SK-N-SH (cell line): ENCODE data around the gene GPATCH1. TPM values are rescaled to one million over a fixed set of nuclear protein-coding genes. Genes with fewer than 3 reads are reported as not detected.

ENCODE experiments used
- CTCF ChIA-PET: fragments of 300-600, 350-600 bp; formaldehyde crosslinking; extraction: SDS; loops from one replicate; lab custom pipeline; 2021; lab: Yijun Ruan, JAX
- POLR2A ChIA-PET: fragments of 350-600 bp; sonication (Branson Sonifier 250); formaldehyde crosslinking; extraction: SDS; loops from one replicate; lab custom pipeline; 2020; ENCODE audit warnings: antibody characterized with exemption, inconsistent platforms; lab: Yijun Ruan, JAX
- DNase-seq: peaks from one replicate; pipeline ENCODE4 v3.0.0; 2012
- H2AFZ ChIP-seq: fragments of 200-600 bp; sonication (generic); 2 replicates; pipeline ENCODE4 v1.8.1; 2016; ENCODE audit warnings: antibody characterized with exemption, mild to moderate bottlenecking, low read depth
- H3F3A ChIP-seq: fragments of 200-600 bp; sonication (generic); replicated peaks from 2 replicates; pipeline ENCODE3; 2016; ENCODE audit warnings: antibody characterized with exemption, mild to moderate bottlenecking; ENCODE audit not compliant: insufficient read depth
- H3K27ac ChIP-seq, 2 experiments: fragments of 200-500 bp in 1 of 2; fragments of 200-600 bp in 1 of 2; sonication (Bioruptor generic) in 1 of 2; sonication (generic), shearing (Covaris generic) in 1 of 2; 2 replicates each; pipeline versions ENCODE4 v1.5.1 to v1.6.1; 2014 to 2016; ENCODE audit warnings: low read depth in 2 of 2, inconsistent platforms in 1 of 2, low read length in 1 of 2, mild to moderate bottlenecking in 1 of 2, mixed read lengths in 1 of 2
- H3K27me3 ChIP-seq: fragments of 200-600 bp; sonication (generic), shearing (Covaris generic); 2 replicates; pipeline ENCODE4 v1.6.1; 2016; ENCODE audit warnings: mixed run types; ENCODE audit not compliant: insufficient read depth
- H3K36me3 ChIP-seq, 2 experiments: fragments of 200-500 bp in 1 of 2; fragments of 200-600 bp in 1 of 2; sonication (Bioruptor generic) in 1 of 2; sonication (generic) in 1 of 2; replicated peaks in 1 of 2; 2 replicates each; pipeline versions ENCODE3 to v1.5.1; 2014 to 2016; ENCODE audit warnings: low read length in 1 of 2, mild to moderate bottlenecking in 1 of 2; ENCODE audit not compliant: insufficient read depth in 2 of 2, control insufficient read depth in 1 of 2
- H3K4me1 ChIP-seq, 2 experiments: fragments of 200-500 bp in 1 of 2; fragments of 200-600 bp in 1 of 2; sonication (Bioruptor generic) in 1 of 2; sonication (generic), shearing (Covaris generic) in 1 of 2; 2 replicates each; pipeline versions ENCODE4 v1.5.1 to v1.6.1; 2014 to 2016; ENCODE audit warnings: low read depth in 1 of 2, low read length in 1 of 2, mixed run types in 1 of 2; ENCODE audit not compliant: insufficient read depth in 2 of 2, control insufficient read depth in 1 of 2
- H3K4me2 ChIP-seq: fragments of 200-600 bp; sonication (generic), shearing (Covaris generic); 2 replicates; pipeline ENCODE4 v1.6.1; 2017; ENCODE audit warnings: mixed run types
- H3K4me3 ChIP-seq, 2 experiments: fragments of 200-500 bp in 1 of 2; fragments of 200-600 bp in 1 of 2; sonication (Bioruptor generic) in 1 of 2; sonication (generic), shearing (Covaris generic) in 1 of 2; 2 replicates each; pipeline versions ENCODE4 v1.5.1 to v1.8.1; 2014 to 2016; ENCODE audit warnings: low read depth in 2 of 2, inconsistent platforms in 1 of 2, low read length in 1 of 2, mild to moderate bottlenecking in 1 of 2, mixed read lengths in 1 of 2, moderate library complexity in 1 of 2
- H3K79me2 ChIP-seq: fragments of 200-600 bp; sonication (generic); 2 replicates; pipeline ENCODE4 v1.8.1; 2017; ENCODE audit warnings: mild to moderate bottlenecking; ENCODE audit not compliant: insufficient read depth
- H3K9ac ChIP-seq: fragments of 200-600 bp; sonication (generic); 2 replicates; pipeline ENCODE4 v1.6.1; 2017; ENCODE audit warnings: mixed run types
- H3K9me2 ChIP-seq: fragments of 200-600 bp; sonication (generic); 2 replicates; pipeline ENCODE4 v1.6.1; 2017; ENCODE audit warnings: mixed run types
- H3K9me3 ChIP-seq: fragments of 200-600 bp; sonication (generic); 2 replicates; pipeline ENCODE4 v1.6.1; 2017; ENCODE audit warnings: mixed run types, mild to moderate bottlenecking, moderate library complexity
- H4K20me1 ChIP-seq: fragments of 200-600 bp; sonication (generic); 2 replicates; pipeline ENCODE4 v1.6.1; 2017; ENCODE audit warnings: mild to moderate bottlenecking, mixed run types; ENCODE audit not compliant: insufficient read depth
- CHD2 ChIP-seq: fragments of 150-350 bp; IDR thresholded peaks from 2 replicates; pipeline ENCODE4 v1.6.1; 2018; ENCODE audit warnings: low read length; ENCODE audit not compliant: partially characterized antibody
- EP300 ChIP-seq, 2 experiments: IDR thresholded peaks; 2 replicates each; pipeline versions ENCODE4 v1.4.0 to v1.6.1; 2012; ENCODE audit warnings: borderline replicate concordance in 1 of 2, low read depth in 1 of 2, low read length in 1 of 2
- FOSL2 ChIP-seq: IDR thresholded peaks from 2 replicates; pipeline ENCODE4 v1.4.0; 2012; ENCODE audit warnings: low read depth, mild to moderate bottlenecking, moderate library complexity, borderline replicate concordance
- FOXJ3 ChIP-seq: sonication (generic); formaldehyde crosslinking; IDR thresholded peaks from 2 replicates; pipeline ENCODE4 v1.5.1; 2020; ENCODE audit warnings: mild to moderate bottlenecking, missing genetic modification reagents
- JUND ChIP-seq: IDR thresholded peaks from 2 replicates; pipeline ENCODE4 v1.4.0; 2012
- MEF2A ChIP-seq: IDR thresholded peaks from 2 replicates; pipeline ENCODE4 v1.4.0; 2012; ENCODE audit warnings: low read depth, borderline replicate concordance
- MXI1 ChIP-seq: IDR thresholded peaks from 2 replicates; pipeline ENCODE4 v1.6.1; 2012; ENCODE audit warnings: mild to moderate bottlenecking, low read depth, low read length, improper control_type of control experiment
- POLR2AphosphoS5 ChIP-seq: IDR thresholded peaks from 2 replicates; pipeline ENCODE4 v1.6.1; 2012; ENCODE audit warnings: low read depth, low read length
- SMC3 ChIP-seq: IDR thresholded peaks from 2 replicates; pipeline ENCODE4 v1.6.1; 2012; ENCODE audit warnings: low read depth, low read length, improper control_type of control experiment
- TCF12 ChIP-seq: IDR thresholded peaks from 2 replicates; pipeline ENCODE4 v1.4.0; 2012
- YY1 ChIP-seq: IDR thresholded peaks from 2 replicates; pipeline ENCODE4 v1.4.0; 2012; ENCODE audit warnings: low read depth, mild to moderate bottlenecking
- WGBS: methylation state at CpG from one replicate; pipeline ENCODE4 v1.1.6; 2017; ENCODE audit warnings: low lambda C conversion rate; 5-methylcytosine and 5-hydroxymethylcytosine counted together
- polyA plus RNA-seq, 3 experiments: library from polyadenylated mRNA; depleted of rRNA; stranded (reverse); fragments of >200 nt; gene quantifications; 2 replicates each; pipeline ENCODE4 v1.2.3, GENCODE V29; 2012
- TF ChIP-seq, protein P1 (sequence below): IDR thresholded peaks from 2 replicates; pipeline ENCODE4; 2012
- TF ChIP-seq, protein P2 (sequence below): IDR thresholded peaks from 2 replicates; pipeline ENCODE4 v1.6.1; 2012; ENCODE audit warnings: mild to moderate bottlenecking, low read depth, low read length, moderate library complexity
- TF ChIP-seq, protein P3 (sequence below): fragments of 150-350 bp; IDR thresholded peaks from 2 replicates; pipeline ENCODE4 v1.6.1; 2016; ENCODE audit warnings: mild to moderate bottlenecking, low read depth, low read length
- TF ChIP-seq, protein P4 (sequence below): IDR thresholded peaks from 2 replicates; pipeline ENCODE4 v1.4.0; 2012; ENCODE audit warnings: low read depth, borderline replicate concordance

The GPATCH1 gene
- polyA plus RNA-seq, 1 of the 3 experiments (the other 2 are of a cell fraction): 5.9 TPM

DNA sequence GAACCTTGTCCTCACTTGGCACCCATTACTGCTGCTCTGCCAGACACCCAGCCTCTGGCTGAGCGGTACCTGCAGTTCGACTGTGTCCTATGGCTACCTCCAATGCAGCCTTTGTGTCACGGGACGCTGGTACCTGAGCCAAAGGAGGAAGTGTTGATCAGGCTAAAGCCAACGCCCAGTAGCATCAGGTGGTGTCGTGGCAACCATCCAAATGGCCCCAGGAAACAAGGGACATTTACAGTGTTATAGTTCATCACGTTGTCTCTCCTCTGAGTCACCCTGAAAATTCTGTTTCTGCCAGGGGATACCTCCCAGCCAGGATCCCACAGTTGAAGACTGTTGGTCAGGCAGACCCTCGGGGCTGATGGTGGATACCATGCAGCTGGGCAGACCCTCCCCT lies 26.4 kb upstream of the GPATCH1 start:
- no peak for DNase-seq
- Histone ChIP-seq H3K9me2 (no peaks in the 10 kb centered on the region), H3K4me1 (peaks cover 0 to 4% of the 10 kb centered on the region in 2 experiments; a peak in 1 of 4 replicates), H3K9ac (no peak overlapping the region), H3K4me3 (no peak overlapping the region), H3K27me3 (no peaks in the 10 kb centered on the region), H2AFZ (no peak overlapping the region), H3K9me3 (no peaks in the 10 kb centered on the region), H3K36me3 (no peaks in the 10 kb centered on the region), H3K79me2 (0 out of 2 replicates have a peak, but pooled peaks cover 6% of the 10 kb centered on the region), H3K4me2 (no peak overlapping the region), H4K20me1 (no peaks in the 10 kb centered on the region), H3K27ac (no peak overlapping the region), H3F3A (no peaks in the 10 kb centered on the region)
- TF ChIP-seq FOSL2 (no peak), EP300 (IDR thresholded peaks at IDR 0.05; ENCODE audit: borderline replicate concordance in 1 of 2, low read depth in 1 of 2, low read length in 1 of 2) (no peak), POLR2AphosphoS5 (no peak), MEF2A (no peak), CHD2 (no peak), TCF12 (no peak), JUND (no peak), YY1 (no peak), MXI1 (no peak)
- TF ChIP-seq, protein P1, sequence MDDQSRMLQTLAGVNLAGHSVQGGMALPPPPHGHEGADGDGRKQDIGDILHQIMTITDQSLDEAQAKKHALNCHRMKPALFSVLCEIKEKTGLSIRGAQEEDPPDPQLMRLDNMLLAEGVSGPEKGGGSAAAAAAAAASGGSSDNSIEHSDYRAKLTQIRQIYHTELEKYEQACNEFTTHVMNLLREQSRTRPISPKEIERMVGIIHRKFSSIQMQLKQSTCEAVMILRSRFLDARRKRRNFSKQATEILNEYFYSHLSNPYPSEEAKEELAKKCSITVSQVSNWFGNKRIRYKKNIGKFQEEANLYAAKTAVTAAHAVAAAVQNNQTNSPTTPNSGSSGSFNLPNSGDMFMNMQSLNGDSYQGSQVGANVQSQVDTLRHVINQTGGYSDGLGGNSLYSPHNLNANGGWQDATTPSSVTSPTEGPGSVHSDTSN: no peak
- TF ChIP-seq, protein P2, sequence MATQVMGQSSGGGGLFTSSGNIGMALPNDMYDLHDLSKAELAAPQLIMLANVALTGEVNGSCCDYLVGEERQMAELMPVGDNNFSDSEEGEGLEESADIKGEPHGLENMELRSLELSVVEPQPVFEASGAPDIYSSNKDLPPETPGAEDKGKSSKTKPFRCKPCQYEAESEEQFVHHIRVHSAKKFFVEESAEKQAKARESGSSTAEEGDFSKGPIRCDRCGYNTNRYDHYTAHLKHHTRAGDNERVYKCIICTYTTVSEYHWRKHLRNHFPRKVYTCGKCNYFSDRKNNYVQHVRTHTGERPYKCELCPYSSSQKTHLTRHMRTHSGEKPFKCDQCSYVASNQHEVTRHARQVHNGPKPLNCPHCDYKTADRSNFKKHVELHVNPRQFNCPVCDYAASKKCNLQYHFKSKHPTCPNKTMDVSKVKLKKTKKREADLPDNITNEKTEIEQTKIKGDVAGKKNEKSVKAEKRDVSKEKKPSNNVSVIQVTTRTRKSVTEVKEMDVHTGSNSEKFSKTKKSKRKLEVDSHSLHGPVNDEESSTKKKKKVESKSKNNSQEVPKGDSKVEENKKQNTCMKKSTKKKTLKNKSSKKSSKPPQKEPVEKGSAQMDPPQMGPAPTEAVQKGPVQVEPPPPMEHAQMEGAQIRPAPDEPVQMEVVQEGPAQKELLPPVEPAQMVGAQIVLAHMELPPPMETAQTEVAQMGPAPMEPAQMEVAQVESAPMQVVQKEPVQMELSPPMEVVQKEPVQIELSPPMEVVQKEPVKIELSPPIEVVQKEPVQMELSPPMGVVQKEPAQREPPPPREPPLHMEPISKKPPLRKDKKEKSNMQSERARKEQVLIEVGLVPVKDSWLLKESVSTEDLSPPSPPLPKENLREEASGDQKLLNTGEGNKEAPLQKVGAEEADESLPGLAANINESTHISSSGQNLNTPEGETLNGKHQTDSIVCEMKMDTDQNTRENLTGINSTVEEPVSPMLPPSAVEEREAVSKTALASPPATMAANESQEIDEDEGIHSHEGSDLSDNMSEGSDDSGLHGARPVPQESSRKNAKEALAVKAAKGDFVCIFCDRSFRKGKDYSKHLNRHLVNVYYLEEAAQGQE: no peak
- ChIA-PET POLR2A (no interaction called here), CTCF (no interaction called here)
- WGBS: 68% methylated on average over 7 of the region's 8 CpGs

DNA sequence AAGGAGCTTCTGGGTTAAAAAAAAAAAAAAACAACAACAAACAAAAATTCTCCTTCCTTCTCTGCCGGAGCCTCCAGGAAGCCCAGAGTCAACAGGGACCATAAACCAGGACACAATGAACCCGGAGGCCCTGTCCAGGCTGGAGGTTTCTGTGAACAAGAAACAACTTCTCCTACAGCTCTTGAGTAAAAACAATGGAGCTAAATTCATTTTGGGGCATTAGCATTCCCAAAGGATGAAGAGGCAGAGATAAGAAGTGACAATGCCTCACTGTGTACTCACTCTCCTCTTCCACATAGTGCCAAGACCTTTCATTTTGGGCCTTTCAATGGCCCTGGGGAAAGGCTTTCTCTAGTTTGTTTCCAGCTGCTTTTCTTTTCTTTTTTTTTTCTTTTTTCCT lies 25.3 kb upstream of the GPATCH1 start:
- no peaks in the 10 kb centered on the region for H3K36me3 ChIP-seq
- H3K9me2 ChIP-seq: no peaks in the 10 kb centered on the region
- no peak for DNase-seq
- peaks cover 0 to 4% of the 10 kb centered on the region in 2 experiments; a peak in 1 of 4 replicates for H3K4me1 ChIP-seq
- no peaks in the 10 kb centered on the region for H3K27me3 ChIP-seq
- H4K20me1 ChIP-seq: no peaks in the 10 kb centered on the region
- H3K4me3 ChIP-seq: no peak overlapping the region
- H2AFZ ChIP-seq: no peak overlapping the region
- POLR2A ChIA-PET: no interaction called here
- H3K4me2 ChIP-seq: no peak overlapping the region; the same call in 1 of the 2 replicates
- H3K9ac ChIP-seq: no peak overlapping the region
- CTCF ChIA-PET: interaction anchor here (1.8 kb wide), 1 partner anchor 79 kb away, joined by 3 read pairs; no protein-coding TSS in a partner anchor
- H3K27ac ChIP-seq: no peak overlapping the region
- no peaks in the 10 kb centered on the region for H3K9me3 ChIP-seq
- 0 out of 2 replicates have a peak, but pooled peaks cover 6% of the 10 kb centered on the region for H3K79me2 ChIP-seq
- WGBS: 83% methylated on average over 2 of the region's 2 CpGs
- TF ChIP-seq, protein P3, sequence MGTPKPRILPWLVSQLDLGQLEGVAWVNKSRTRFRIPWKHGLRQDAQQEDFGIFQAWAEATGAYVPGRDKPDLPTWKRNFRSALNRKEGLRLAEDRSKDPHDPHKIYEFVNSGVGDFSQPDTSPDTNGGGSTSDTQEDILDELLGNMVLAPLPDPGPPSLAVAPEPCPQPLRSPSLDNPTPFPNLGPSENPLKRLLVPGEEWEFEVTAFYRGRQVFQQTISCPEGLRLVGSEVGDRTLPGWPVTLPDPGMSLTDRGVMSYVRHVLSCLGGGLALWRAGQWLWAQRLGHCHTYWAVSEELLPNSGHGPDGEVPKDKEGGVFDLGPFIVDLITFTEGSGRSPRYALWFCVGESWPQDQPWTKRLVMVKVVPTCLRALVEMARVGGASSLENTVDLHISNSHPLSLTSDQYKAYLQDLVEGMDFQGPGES: no peak
- no peak for TF ChIP-seq FOXJ3 (CRISPR knock-in tag)
- TF ChIP-seq FOSL2: no peak
- TF ChIP-seq SMC3: no peak
- TF ChIP-seq, protein P4, sequence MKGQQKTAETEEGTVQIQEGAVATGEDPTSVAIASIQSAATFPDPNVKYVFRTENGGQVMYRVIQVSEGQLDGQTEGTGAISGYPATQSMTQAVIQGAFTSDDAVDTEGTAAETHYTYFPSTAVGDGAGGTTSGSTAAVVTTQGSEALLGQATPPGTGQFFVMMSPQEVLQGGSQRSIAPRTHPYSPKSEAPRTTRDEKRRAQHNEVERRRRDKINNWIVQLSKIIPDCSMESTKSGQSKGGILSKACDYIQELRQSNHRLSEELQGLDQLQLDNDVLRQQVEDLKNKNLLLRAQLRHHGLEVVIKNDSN: no peak
- TF ChIP-seq, all 33 proteins: peak for 0
- H3F3A ChIP-seq: no peaks in the 10 kb centered on the region
